ENCODE measurements around the gene ZNF385D. TPM values are rescaled to one million over a fixed set of nuclear protein-coding genes. Genes with fewer than 3 reads are reported as not detected.

Gene ZNF385D
- total RNA-seq, 2 experiments from 2014 or later, result not detected

GRCh38 chr3:21647961-21648360 lies 103.0 kb downstream of the ZNF385D start:
- H3K27ac Mint-ChIP-seq, result no peak overlapping the region
- no peaks in the 10 kb centered on the region for H3K4me1 Mint-ChIP-seq
- POLR2A ChIA-PET, result no interaction called here
- no peaks in the 10 kb centered on the region for H3K36me3 Mint-ChIP-seq (ENCODE audit: low read depth)
- no peak for DNase-seq
- CTCF ChIA-PET, result no interaction called here
- no peak overlapping the region for H3K4me3 Mint-ChIP-seq
- no peaks in the 10 kb centered on the region for H3K9me3 Mint-ChIP-seq
- H3K27me3 Mint-ChIP-seq, result no peaks in the 10 kb centered on the region

GRCh38 chr3:21645121-21645897 lies 105.7 kb downstream of the ZNF385D start:
- ChIA-PET CTCF (no interaction called here), POLR2A (no interaction called here)
- no peak for DNase-seq
- Mint-ChIP-seq H3K27me3 (no peaks in the 10 kb centered on the region), H3K36me3 (ENCODE audit: low read depth) (no peaks in the 10 kb centered on the region), H3K4me1 (no peaks in the 10 kb centered on the region), H3K4me3 (no peak overlapping the region), H3K9me3 (peaks cover 2% of the 10 kb centered on the region), H3K27ac (no peak overlapping the region)

- no peak overlapping the region for H3K4me3 Mint-ChIP-seq
- ChIA-PET POLR2A (no interaction called here), CTCF (no interaction called here)
- DNase-seq, result no peak
- no peaks in the 10 kb centered on the region for H3K27me3 Mint-ChIP-seq
- no peaks in the 10 kb centered on the region for H3K36me3 Mint-ChIP-seq (ENCODE audit: low read depth)
- no peaks in the 10 kb centered on the region for H3K4me1 Mint-ChIP-seq
- H3K9me3 Mint-ChIP-seq, result peaks cover 2% of the 10 kb centered on the region
- no peak overlapping the region for H3K27ac Mint-ChIP-seq
These were observed 106.7 kb downstream of the ZNF385D start for GRCh38 chr3:21644268-21644667.

GRCh38 chr3:21643752-21644151 lies 107.3 kb downstream of the ZNF385D start:
- Mint-ChIP-seq H3K27me3 (no peaks in the 10 kb centered on the region), H3K27ac (no peak overlapping the region), H3K36me3 (ENCODE audit: low read depth) (no peaks in the 10 kb centered on the region), H3K4me1 (no peaks in the 10 kb centered on the region), H3K4me3 (no peak overlapping the region), H3K9me3 (peaks cover 2% of the 10 kb centered on the region)
- no peak for DNase-seq
- ChIA-PET POLR2A (no interaction called here), CTCF (no interaction called here)

GRCh38 chr3:21642433-21642832 lies 108.6 kb downstream of the ZNF385D start:
- no peak overlapping the region for H3K27ac Mint-ChIP-seq
- DNase-seq, result no peak
- peaks cover 2% of the 10 kb centered on the region for H3K9me3 Mint-ChIP-seq
- H3K4me1 Mint-ChIP-seq, result no peaks in the 10 kb centered on the region
- CTCF ChIA-PET, result no interaction called here
- no peak overlapping the region for H3K4me3 Mint-ChIP-seq
- H3K27me3 Mint-ChIP-seq, result no peaks in the 10 kb centered on the region
- POLR2A ChIA-PET, result no interaction called here
- no peaks in the 10 kb centered on the region for H3K36me3 Mint-ChIP-seq (ENCODE audit: low read depth)

- no peak for DNase-seq
- Mint-ChIP-seq H3K4me3 (no peak overlapping the region), H3K36me3 (ENCODE audit: low read depth) (no peaks in the 10 kb centered on the region), H3K4me1 (no peaks in the 10 kb centered on the region), H3K9me3 (peaks cover 2% of the 10 kb centered on the region), H3K27ac (no peak overlapping the region), H3K27me3 (no peaks in the 10 kb centered on the region)
- CTCF ChIA-PET, result no interaction called here
- POLR2A ChIA-PET, result no interaction called here
These were observed 109.1 kb downstream of the ZNF385D start for GRCh38 chr3:21641959-21642358.

- POLR2A ChIA-PET, result no interaction called here
- Mint-ChIP-seq H3K36me3 (ENCODE audit: low read depth) (no peaks in the 10 kb centered on the region), H3K4me3 (no peak overlapping the region), H3K4me1 (no peaks in the 10 kb centered on the region), H3K27ac (no peak overlapping the region), H3K9me3 (peaks cover 2% of the 10 kb centered on the region), H3K27me3 (no peaks in the 10 kb centered on the region)
- CTCF ChIA-PET, result no interaction called here
- no peak for DNase-seq
These were observed 112.5 kb downstream of the ZNF385D start for GRCh38 chr3:21638488-21638887.

- no peaks in the 10 kb centered on the region for H3K4me1 Mint-ChIP-seq
- CTCF ChIA-PET, result no interaction called here
- POLR2A ChIA-PET, result no interaction called here
These were observed 116.9 kb downstream of the ZNF385D start for GRCh38 chr3:21634112-21634511.

GRCh38 chr3:21624524-21624923 lies 126.5 kb downstream of the ZNF385D start:
- no peak overlapping the region for H3K27ac Mint-ChIP-seq
- POLR2A ChIA-PET, result no interaction called here
- CTCF ChIA-PET, result no interaction called here
- no peak for DNase-seq
- no peak overlapping the region for H3K4me3 Mint-ChIP-seq
- H3K36me3 Mint-ChIP-seq (ENCODE audit: low read depth), result no peaks in the 10 kb centered on the region
- no peaks in the 10 kb centered on the region for H3K27me3 Mint-ChIP-seq
- H3K4me1 Mint-ChIP-seq, result no peaks in the 10 kb centered on the region
- H3K9me3 Mint-ChIP-seq, result no peaks in the 10 kb centered on the region

More at GRCh38 chr3:21634112-21634511, 116.9 kb downstream of the ZNF385D start:
- Mint-ChIP-seq H3K27me3 (no peaks in the 10 kb centered on the region), H3K9me3 (no peaks in the 10 kb centered on the region), H3K27ac (no peak overlapping the region), H3K4me3 (no peak overlapping the region), H3K36me3 (ENCODE audit: low read depth) (no peaks in the 10 kb centered on the region)
- no peak for DNase-seq

GRCh38 chr3:21621181-21621651 lies 129.8 kb downstream of the ZNF385D start:
- CTCF ChIA-PET, result no interaction called here
- H3K27me3 Mint-ChIP-seq, result no peaks in the 10 kb centered on the region
- no peaks in the 10 kb centered on the region for H3K4me1 Mint-ChIP-seq
- H3K36me3 Mint-ChIP-seq (ENCODE audit: low read depth), result no peaks in the 10 kb centered on the region
- no peak overlapping the region for H3K27ac Mint-ChIP-seq
- H3K4me3 Mint-ChIP-seq, result no peak overlapping the region
- no peak for DNase-seq
- H3K9me3 Mint-ChIP-seq, result no peaks in the 10 kb centered on the region
- POLR2A ChIA-PET, result no interaction called here

- no peak for DNase-seq
- H3K27ac Mint-ChIP-seq, result no peak overlapping the region
- CTCF ChIA-PET, result no interaction called here
- no peak overlapping the region for H3K4me3 Mint-ChIP-seq
- POLR2A ChIA-PET, result no interaction called here
- no peaks in the 10 kb centered on the region for H3K4me1 Mint-ChIP-seq
- H3K9me3 Mint-ChIP-seq, result no peaks in the 10 kb centered on the region
- no peaks in the 10 kb centered on the region for H3K36me3 Mint-ChIP-seq (ENCODE audit: low read depth)
- no peaks in the 10 kb centered on the region for H3K27me3 Mint-ChIP-seq
These were observed 130.4 kb downstream of the ZNF385D start for GRCh38 chr3:21620511-21621155.

- Mint-ChIP-seq H3K4me3 (no peak overlapping the region), H3K27me3 (no peaks in the 10 kb centered on the region), H3K27ac (no peak overlapping the region), H3K36me3 (ENCODE audit: low read depth) (no peaks in the 10 kb centered on the region), H3K4me1 (no peaks in the 10 kb centered on the region), H3K9me3 (no peaks in the 10 kb centered on the region)
- DNase-seq, result no peak
- CTCF ChIA-PET, result no interaction called here
- POLR2A ChIA-PET, result no interaction called here
These were observed 132.3 kb downstream of the ZNF385D start for GRCh38 chr3:21618695-21619094.

- Mint-ChIP-seq H3K4me3 (no peak overlapping the region), H3K27me3 (no peaks in the 10 kb centered on the region), H3K4me1 (no peaks in the 10 kb centered on the region), H3K36me3 (ENCODE audit: low read depth) (no peaks in the 10 kb centered on the region), H3K9me3 (no peaks in the 10 kb centered on the region), H3K27ac (no peak overlapping the region)
- DNase-seq, result no peak
- CTCF ChIA-PET, result no interaction called here
- POLR2A ChIA-PET, result no interaction called here
These were observed 137.5 kb downstream of the ZNF385D start for GRCh38 chr3:21613372-21614070.
